H1 (cell line): ENCODE data around the gene COL25A1. TPM values are rescaled to one million over a fixed set of nuclear protein-coding genes. Genes with fewer than 3 reads are reported as not detected.

Experiments
- CTCF ChIA-PET: fragments of 300-600 bp; sonication (Branson Sonifier 250); formaldehyde crosslinking; loops from one replicate; lab custom pipeline; 2021; ENCODE audit not compliant: partially characterized antibody; lab: Charles Lee
- POLR2A ChIA-PET: fragments of 300-600 bp; sonication (Branson Sonifier 250); formaldehyde crosslinking; loops from one replicate; lab custom pipeline; 2021; ENCODE audit warnings: inconsistent platforms; ENCODE audit not compliant: partially characterized antibody; lab: Charles Lee
- DNase-seq, 2 experiments: peaks; one replicate each; pipeline versions ENCODE4 v3.0.0 to v3.0.0-alpha.2; 2010 to 2022; ENCODE audit warnings: low spot score in 2 of 2, low read depth in 1 of 2, mixed read lengths in 1 of 2
- FAIRE-seq: peaks from 2 replicates; lab custom pipeline; 2011; peaks lifted over from hg19 to GRCh38; lab: Jason Lieb, UNC
- H2AFZ ChIP-seq: 2 replicates; pipeline ENCODE4 v1.8.1; 2012; ENCODE audit warnings: low read length, inconsistent platforms
- H2AK5ac ChIP-seq: 2 replicates; pipeline ENCODE4 v1.6.1; 2013; ENCODE audit warnings: low read depth, low read length
- H2BK120ac ChIP-seq: replicated peaks from 2 replicates; pipeline ENCODE3; 2013; ENCODE audit warnings: low read depth, low read length, inconsistent platforms
- H2BK12ac ChIP-seq: 2 replicates; pipeline ENCODE4 v1.6.1; 2013; ENCODE audit warnings: low read depth, low read length
- H2BK15ac ChIP-seq: 2 replicates; pipeline ENCODE4 v1.6.1; 2013; ENCODE audit warnings: low read length
- H2BK20ac ChIP-seq: 2 replicates; pipeline ENCODE4 v1.6.1; 2013; ENCODE audit warnings: low read length
- H2BK5ac ChIP-seq: 2 replicates; pipeline ENCODE4 v1.6.1; 2013; ENCODE audit warnings: low read depth, low read length
- H3K14ac ChIP-seq: 2 replicates; pipeline ENCODE4 v1.6.1; 2013; ENCODE audit warnings: inconsistent platforms; ENCODE audit not compliant: insufficient read length
- H3K18ac ChIP-seq: 2 replicates; pipeline ENCODE4 v1.6.1; 2013; ENCODE audit warnings: low read length; ENCODE audit errors: extremely low read depth
- H3K23ac ChIP-seq: 2 replicates; pipeline ENCODE4 v1.6.1; 2013; ENCODE audit warnings: inconsistent platforms; ENCODE audit not compliant: insufficient read length
- H3K23me2 ChIP-seq: 2 replicates; pipeline ENCODE4 v1.6.1; 2013; ENCODE audit warnings: low read depth, low read length
- H3K27ac ChIP-seq: 2 replicates; pipeline ENCODE4 v1.6.1; 2011; ENCODE audit warnings: low read depth, low read length, inconsistent platforms
- H3K27me3 ChIP-seq, 4 experiments: replicated peaks in 1 of 4; 1 replicate in 1 of 4; 2 replicates in 3 of 4; pipeline versions ENCODE4 v1.6.1 to v1.8.1; 2011 to 2013; ENCODE audit warnings: low read length in 3 of 4, mild to moderate bottlenecking in 3 of 4, inconsistent platforms in 2 of 4, mixed read lengths in 2 of 4, moderate library complexity in 1 of 4; ENCODE audit not compliant: control insufficient read depth in 3 of 4, insufficient read depth in 3 of 4; ENCODE audit errors: extremely low read depth in 1 of 4
- H3K36me3 ChIP-seq, 4 experiments: 2 replicates each; pipeline versions ENCODE4 v1.6.1 to v1.8.1; 2011 to 2013; ENCODE audit warnings: mild to moderate bottlenecking in 4 of 4, low read length in 3 of 4, moderate library complexity in 2 of 4, control low read depth in 1 of 4, inconsistent platforms in 1 of 4; ENCODE audit not compliant: insufficient read depth in 4 of 4, control insufficient read depth in 2 of 4
- H3K4ac ChIP-seq: replicated peaks from 2 replicates; pipeline ENCODE3; 2013; ENCODE audit warnings: low read length, low read depth, mixed read lengths, inconsistent platforms; ENCODE audit not compliant: insufficient read length
- H3K4me1 ChIP-seq, 4 experiments: replicated peaks in 1 of 4; 1 replicate in 1 of 4; 2 replicates in 3 of 4; pipeline versions ENCODE4 v1.6.1 to v1.8.1; 2011 to 2013; ENCODE audit warnings: low read length in 3 of 4, inconsistent platforms in 2 of 4, mixed read lengths in 1 of 4; ENCODE audit not compliant: insufficient read depth in 4 of 4, control insufficient read depth in 3 of 4
- H3K4me2 ChIP-seq, 2 experiments: 2 replicates each; pipeline versions ENCODE4 v1.6.1 to v1.8.1; 2011 to 2013; ENCODE audit warnings: low read depth in 2 of 2, low read length in 2 of 2, control low read depth in 1 of 2, inconsistent platforms in 1 of 2, mild to moderate bottlenecking in 1 of 2; ENCODE audit not compliant: insufficient read depth in 1 of 2
- H3K4me3 ChIP-seq, 4 experiments: fragments of 200-600, 300-600 bp in 1 of 4; sonication (generic), shearing (Covaris generic), sonication (Bioruptor Twin) in 1 of 4; 2 replicates each; pipeline versions ENCODE4 v1.5.1 to v1.8.1; 2011 to 2016; ENCODE audit warnings: low read length in 4 of 4, low read depth in 3 of 4, control low read depth in 2 of 4, inconsistent platforms in 2 of 4, mild to moderate bottlenecking in 2 of 4, mixed read lengths in 1 of 4, moderate library complexity in 1 of 4; ENCODE audit not compliant: insufficient read depth in 2 of 4; ENCODE audit errors: extremely low read depth in 1 of 4
- H3K56ac ChIP-seq: replicated peaks from 2 replicates; pipeline ENCODE3; 2013; ENCODE audit warnings: low read depth, mild to moderate bottlenecking, mixed read lengths, low read length, inconsistent platforms; ENCODE audit not compliant: insufficient read length
- H3K79me1 ChIP-seq: 2 replicates; pipeline ENCODE4 v1.6.1; 2013; ENCODE audit warnings: low read depth, low read length, control low read depth
- H3K79me2 ChIP-seq, 2 experiments: 2 replicates each; pipeline versions ENCODE4 v1.6.1 to v1.8.1; 2012 to 2013; ENCODE audit warnings: low read length in 2 of 2, mild to moderate bottlenecking in 2 of 2, inconsistent platforms in 1 of 2; ENCODE audit not compliant: insufficient read depth in 2 of 2, control insufficient read depth in 1 of 2
- H3K9ac ChIP-seq, 4 experiments: replicated peaks in 1 of 4; 1 replicate in 1 of 4; 2 replicates in 3 of 4; pipeline versions ENCODE4 v1.6.1 to v1.8.1; 2011 to 2013; ENCODE audit warnings: low read depth in 3 of 4, low read length in 3 of 4, control low read depth in 2 of 4, mild to moderate bottlenecking in 2 of 4, moderate library complexity in 2 of 4, inconsistent platforms in 1 of 4; ENCODE audit errors: extremely low read depth in 1 of 4
- H3K9me3 ChIP-seq, 2 experiments: 2 replicates each; pipeline versions ENCODE4 v1.6.1 to v1.8.1; 2012 to 2013; ENCODE audit warnings: mild to moderate bottlenecking in 2 of 2, moderate library complexity in 2 of 2, control low read depth in 1 of 2, inconsistent platforms in 1 of 2, low read depth in 1 of 2, low read length in 1 of 2, mixed read lengths in 1 of 2; ENCODE audit not compliant: insufficient read depth in 2 of 2
- H4K20me1 ChIP-seq, 2 experiments: replicated peaks in 1 of 2; 2 replicates each; pipeline versions ENCODE3 to v1.8.1; 2011 to 2013; ENCODE audit warnings: inconsistent platforms in 2 of 2, low read length in 2 of 2, mild to moderate bottlenecking in 1 of 2; ENCODE audit not compliant: insufficient read depth in 2 of 2, control insufficient read depth in 1 of 2
- H4K5ac ChIP-seq: 2 replicates; pipeline ENCODE4 v1.6.1; 2013; ENCODE audit warnings: low read length, low read depth, mixed read lengths, inconsistent platforms; ENCODE audit not compliant: insufficient read length
- H4K8ac ChIP-seq: 2 replicates; pipeline ENCODE4 v1.8.0; 2013; ENCODE audit warnings: mild to moderate bottlenecking, moderate library complexity, low read length, inconsistent platforms; ENCODE audit not compliant: insufficient read depth; ENCODE audit errors: extremely low read depth
- H4K91ac ChIP-seq: replicated peaks from 2 replicates; pipeline ENCODE3; 2013; ENCODE audit warnings: low read length, mixed read lengths, inconsistent platforms; ENCODE audit not compliant: insufficient read length
- BACH1 ChIP-seq: IDR thresholded peaks from 2 replicates; pipeline ENCODE4 v1.6.1; 2012; ENCODE audit warnings: low read length, improper control_type of control experiment
- CHD2 ChIP-seq: IDR thresholded peaks from 2 replicates; pipeline ENCODE4 v1.6.1; 2012; ENCODE audit warnings: low read length, improper control_type of control experiment
- CREB1 ChIP-seq: IDR thresholded peaks from 2 replicates; pipeline ENCODE4 v1.6.1; 2012; ENCODE audit warnings: inconsistent platforms
- KDM1A ChIP-seq: fragments of 200-600, 300-600 bp; sonication (generic); IDR thresholded peaks from 2 replicates; pipeline ENCODE4 v1.7.1; 2016; ENCODE audit warnings: mild to moderate bottlenecking, low read length, borderline replicate concordance
- KDM5A ChIP-seq: fragments of 200-600 bp; IDR thresholded peaks from 2 replicates; pipeline ENCODE4 v1.7.1; 2012; ENCODE audit warnings: mild to moderate bottlenecking, low read length, inconsistent platforms, mixed read lengths
- NRF1 ChIP-seq: IDR thresholded peaks from 2 replicates; pipeline ENCODE4 v1.6.1; 2011; ENCODE audit warnings: mild to moderate bottlenecking, low read depth, low read length, improper control_type of control experiment
- PHF8 ChIP-seq: fragments of 200-600 bp; sonication (generic); conservative IDR thresholded peaks from 2 replicates; pipeline ENCODE4 v1.7.1; 2012; ENCODE audit warnings: low read depth, mild to moderate bottlenecking, inconsistent platforms, low read length, moderate library complexity
- RBBP5 ChIP-seq: IDR thresholded peaks from 2 replicates; pipeline ENCODE4 v1.7.1; 2012; ENCODE audit warnings: low read depth, mild to moderate bottlenecking, inconsistent platforms, low read length, moderate library complexity, borderline replicate concordance
- RFX5 ChIP-seq: IDR thresholded peaks from 2 replicates; pipeline ENCODE4 v1.6.1; 2011; ENCODE audit warnings: low read depth, low read length, improper control_type of control experiment, borderline replicate concordance
- RNF2 ChIP-seq: fragments of 200-900, 300-1000 bp; sonication (generic); IDR thresholded peaks from 2 replicates; pipeline ENCODE4 v1.7.1; 2016; ENCODE audit warnings: borderline replicate concordance, low read depth, mild to moderate bottlenecking, antibody characterized with exemption, low read length; ENCODE audit not compliant: poor library complexity, severe bottlenecking; ENCODE audit errors: missing control alignments
- SIRT6 ChIP-seq: IDR thresholded peaks from one replicate; pipeline ENCODE4 v1.7.1; 2012; ENCODE audit warnings: low read length, inconsistent platforms
- TCF12 ChIP-seq: IDR thresholded peaks from 2 replicates; pipeline ENCODE4 v1.6.1; 2011; ENCODE audit warnings: low read depth, mild to moderate bottlenecking, low read length
- WGBS, 2 experiments: shearing (Covaris generic) in 1 of 2; methylation state at CpG; one replicate each; pipeline versions ENCODE4 v1.1.6 to v1.1.7; 2013 to 2015; ENCODE audit warnings: low lambda C conversion rate in 2 of 2, mixed read lengths in 2 of 2, inconsistent platforms in 1 of 2, low coverage in 1 of 2, missing lambda C conversion rate in 1 of 2; ENCODE audit not compliant: insufficient replicate concordance in 2 of 2, insufficient coverage in 1 of 2, insufficient read length in 1 of 2; ENCODE audit errors: extremely low coverage in 1 of 2, missing lambda C conversion rate in 1 of 2; 5-methylcytosine and 5-hydroxymethylcytosine counted together
- polyA plus RNA-seq, 7 experiments: library from polyadenylated mRNA; depleted of rRNA in 3 of 7; stranded (reverse) in 5 of 7; unstranded in 2 of 7; fragments of >200 nt in 5 of 7; fragments of 200-250 nt in 2 of 7; gene quantifications; 1 replicate in 5 of 7; 2 replicates in 1 of 7; 4 replicates in 1 of 7; pipeline versions ENCODE4 v1.2.1 to v1.2.3, GENCODE V29; 2011 to 2013; ENCODE audit warnings: missing spikeins in 2 of 7, mixed read lengths in 2 of 7
- total RNA-seq: library from RNA; stranded (reverse); fragmentation: NEBNext Ultra II Directional; extraction: Animal tissue kit (Norgen Biotek cat#: 25700); gene quantifications from 2 replicates; pipeline ENCODE4 v1.2.1, GENCODE V29; 2021
- TF ChIP-seq, protein P1 (sequence below): IDR thresholded peaks from 2 replicates; pipeline ENCODE4 v1.6.1; 2012; ENCODE audit warnings: inconsistent platforms

Gene COL25A1
- total and polyA plus RNA-seq, 2 of the 8 experiments (the other 6 are each of a cell fraction or from before 2014, with no cell fraction given) = 1.1 to 8.3 TPM

- no peak overlapping the region for H3K18ac ChIP-seq
Observed at GRCh38 chr4:108926781-108927180, 375.7 kb downstream of the COL25A1 start.

More at GRCh38 chr4:108926781-108927180, 375.7 kb downstream of the COL25A1 start:
- no peak overlapping the region for H2AK5ac ChIP-seq
- no peaks in the 10 kb centered on the region for H3K27me3 ChIP-seq
- H3K4ac ChIP-seq = no peak overlapping the region
- CTCF ChIA-PET = no interaction called here
- no peak for DNase-seq
- no peak overlapping the region for H3K56ac ChIP-seq
- TF ChIP-seq RBBP5 (no peak), RNF2 (no peak), SIRT6 (no peak), RFX5 (no peak), TCF12 (no peak), CREB1 (no peak), KDM5A (no peak), NRF1 (no peak), KDM1A (no peak), CHD2 (no peak), BACH1 (no peak), PHF8 (no peak)
- TF ChIP-seq, protein P1, sequence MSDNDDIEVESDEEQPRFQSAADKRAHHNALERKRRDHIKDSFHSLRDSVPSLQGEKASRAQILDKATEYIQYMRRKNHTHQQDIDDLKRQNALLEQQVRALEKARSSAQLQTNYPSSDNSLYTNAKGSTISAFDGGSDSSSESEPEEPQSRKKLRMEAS = no peak
- TF ChIP-seq, all 59 proteins: peak for 0
- peaks cover 0 to 9% (median 6%) of the 10 kb centered on the region in 4 experiments; a peak in 3 of 7 replicates for H3K4me1 ChIP-seq
- H4K20me1 ChIP-seq = no peaks in the 10 kb centered on the region
- no peak for FAIRE-seq
- H3K4me2 ChIP-seq = no peak overlapping the region
- H2BK20ac ChIP-seq = no peak overlapping the region
- no peak overlapping the region for H3K14ac ChIP-seq
- H4K8ac ChIP-seq = no peak overlapping the region
- WGBS, 2 experiments = 93% methylated on average over 3 of the region's 3 CpGs; no CpG with 5 or more reads in 1 of the 2 experiments
- no peak overlapping the region for H4K91ac ChIP-seq
- no peaks in the 10 kb centered on the region for H3K79me2 ChIP-seq
- no peak overlapping the region for H2BK5ac ChIP-seq
- no peak overlapping the region for H3K23ac ChIP-seq
- no peak overlapping the region for H2BK12ac ChIP-seq
- no peaks in the 10 kb centered on the region for H3K79me1 ChIP-seq
- H3K36me3 ChIP-seq = no peaks in the 10 kb centered on the region
- no peak overlapping the region for H3K4me3 ChIP-seq
- H2BK120ac ChIP-seq = no peak overlapping the region
- no peak overlapping the region for H3K27ac ChIP-seq
- no peak overlapping the region for H2AFZ ChIP-seq
- POLR2A ChIA-PET = no interaction called here
- H3K9ac ChIP-seq = no peak overlapping the region
- no peak overlapping the region for H4K5ac ChIP-seq
- no peak overlapping the region for H2BK15ac ChIP-seq
- H3K23me2 ChIP-seq = no peaks in the 10 kb centered on the region; the same call in 1 of the 2 replicates
- no peaks in the 10 kb centered on the region for H3K9me3 ChIP-seq
